Stomach (tissue), 9 donors: ENCODE results near the gene DNM1. TPM values are rescaled to one million over a fixed set of nuclear protein-coding genes. Genes with fewer than 3 reads are reported as not detected.

ENCODE experiments used
- DNase-seq, 2 donors: peaks; one replicate each; pipeline versions ENCODE4 v3.0.0 to v3.0.0-alpha.2; 2013 to 2019
- H3K27ac ChIP-seq, 5 donors: fragments of 200-600 bp in 4 of 5; sonication (generic) in 4 of 5; one replicate each; pipeline ENCODE4 v1.5.1; 2013 to 2019; ENCODE audit warnings: mild to moderate bottlenecking in 1 of 5, moderate library complexity in 1 of 5
- H3K27me3 ChIP-seq, 3 donors: fragments of 200-600 bp; sonication (generic); one replicate each; pipeline ENCODE4 v1.5.1; 2017 to 2019; ENCODE audit warnings: mixed run types in 1 of 3
- H3K36me3 ChIP-seq, 4 donors: fragments of 200-600 bp; sonication (generic); 1 replicate in 3 of 4; 2 replicates in 1 of 4; pipeline ENCODE4 v1.5.1; 2016 to 2019
- H3K4me1 ChIP-seq, 4 donors: fragments of 200-600 bp; sonication (generic); one replicate each; pipeline ENCODE4 v1.5.1; 2016 to 2019
- H3K4me3 ChIP-seq, 4 donors: fragments of 200-600 bp; sonication (generic) in 3 of 4; one replicate each; pipeline ENCODE4 v1.5.1; 2016 to 2019; ENCODE audit warnings: mild to moderate bottlenecking in 1 of 4
- H3K9me3 ChIP-seq, 4 donors: fragments of 200-600 bp; sonication (generic); one replicate each; pipeline ENCODE4 v1.5.1; 2016 to 2019
- EP300 ChIP-seq: sonication (generic); formaldehyde crosslinking; IDR thresholded peaks from one replicate; pipeline ENCODE4 v1.6.1; 2017; ENCODE audit warnings: antibody characterized with exemption
- POLR2A ChIP-seq, 4 donors: fragments of 450-650 bp; IDR thresholded peaks; one replicate each; pipeline ENCODE4 v1.6.1; 2016; ENCODE audit warnings: antibody characterized with exemption in 4 of 4, control low read depth in 2 of 4, mild to moderate bottlenecking in 1 of 4, moderate library complexity in 1 of 4
- POLR2AphosphoS5 ChIP-seq, 3 donors: sonication (generic); formaldehyde crosslinking; IDR thresholded peaks; one replicate each; pipeline ENCODE4 v1.6.1; 2016; ENCODE audit warnings: antibody characterized with exemption in 3 of 3
- WGBS, 5 donors: extraction: QIAGEN DNeasy Blood & Tissue Kit in 3 of 5; methylation state at CpG; one replicate each; pipeline versions ENCODE4 v1.1.5 to v1.1.7; 2013 to 2018; 5-methylcytosine and 5-hydroxymethylcytosine counted together
- intact Hi-C: fragments of 100-400 bp; cut with DNase I; formaldehyde crosslinking; loops from one replicate; pipeline ENCODE4 v1.15.1; 2023; ENCODE audit warnings: low total_unique reads
- polyA plus RNA-seq, 3 donors: library from polyadenylated mRNA; stranded (reverse); fragments of 200-250 nt; gene quantifications; one replicate each; pipeline ENCODE4 v1.2.3, GENCODE V29; 2013
- total RNA-seq, 5 donors: library from RNA; depleted of rRNA; stranded (reverse); fragments of >200 nt; gene quantifications; one replicate each; pipeline versions ENCODE4 v1.1.0 to v1.2.3, GENCODE V29; 2014 to 2016
- TF ChIP-seq, protein P1 (sequence below), 7 experiments: fragments of 450-650 bp in 4 of 7; fragments of 200-600 bp in 3 of 7; sonication (generic) in 3 of 7; IDR thresholded peaks; one replicate each; pipeline ENCODE4 v1.5.1; 2016 to 2019; ENCODE audit warnings: antibody characterized with exemption in 7 of 7, control low read depth in 2 of 7, mild to moderate bottlenecking in 1 of 7
- donor health status: healthy with polysubstance abuse.
- donor health status: Bipolar disorder and iron deficiency.
- donor health status: healthy.

Gene DNM1
- total and polyA plus RNA-seq, 8 donors: 2.3 to 60.8 (median 20.8) TPM

DNA sequence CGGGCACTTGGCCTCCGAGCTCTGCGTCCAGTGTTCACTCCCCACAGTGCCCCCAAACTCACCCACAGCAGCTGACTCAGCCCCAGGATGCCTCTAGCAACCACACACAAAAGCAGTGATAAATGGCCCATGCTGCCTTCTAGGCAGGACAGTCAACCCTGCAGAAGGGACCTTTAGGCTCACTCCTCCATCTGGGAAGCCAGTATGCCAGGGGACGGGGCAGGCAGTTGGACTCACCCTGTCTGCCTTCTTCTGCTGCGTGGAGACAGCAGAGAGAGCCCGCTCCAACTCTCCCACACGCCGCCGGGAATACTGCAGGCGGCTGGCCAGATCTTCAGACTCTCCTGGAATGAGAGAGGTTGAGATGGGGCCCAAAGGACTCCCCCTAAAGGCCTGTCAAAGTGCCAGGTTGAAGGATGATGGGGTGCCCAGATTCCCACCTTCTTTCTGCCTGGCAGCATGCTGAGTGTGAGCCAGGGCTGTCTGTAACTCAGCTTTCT is 62.2 kb downstream of the DNM1 start:
- Histone ChIP-seq H3K4me1 (no peaks in the 10 kb centered on the region), H3K4me3 (no peak overlapping the region), H3K27me3 (no peaks in the 10 kb centered on the region), H3K36me3 (peaks cover 67 to 100% (median 96%) of the 10 kb centered on the region in 4 donors), H3K9me3 (no peaks in the 10 kb centered on the region), H3K27ac (no peak overlapping the region)
- no peak for DNase-seq
- 92 to 96% (median 95%) methylated on average over 10 of the region's 10 CpGs for WGBS, 5 donors
- TF ChIP-seq, protein P1, sequence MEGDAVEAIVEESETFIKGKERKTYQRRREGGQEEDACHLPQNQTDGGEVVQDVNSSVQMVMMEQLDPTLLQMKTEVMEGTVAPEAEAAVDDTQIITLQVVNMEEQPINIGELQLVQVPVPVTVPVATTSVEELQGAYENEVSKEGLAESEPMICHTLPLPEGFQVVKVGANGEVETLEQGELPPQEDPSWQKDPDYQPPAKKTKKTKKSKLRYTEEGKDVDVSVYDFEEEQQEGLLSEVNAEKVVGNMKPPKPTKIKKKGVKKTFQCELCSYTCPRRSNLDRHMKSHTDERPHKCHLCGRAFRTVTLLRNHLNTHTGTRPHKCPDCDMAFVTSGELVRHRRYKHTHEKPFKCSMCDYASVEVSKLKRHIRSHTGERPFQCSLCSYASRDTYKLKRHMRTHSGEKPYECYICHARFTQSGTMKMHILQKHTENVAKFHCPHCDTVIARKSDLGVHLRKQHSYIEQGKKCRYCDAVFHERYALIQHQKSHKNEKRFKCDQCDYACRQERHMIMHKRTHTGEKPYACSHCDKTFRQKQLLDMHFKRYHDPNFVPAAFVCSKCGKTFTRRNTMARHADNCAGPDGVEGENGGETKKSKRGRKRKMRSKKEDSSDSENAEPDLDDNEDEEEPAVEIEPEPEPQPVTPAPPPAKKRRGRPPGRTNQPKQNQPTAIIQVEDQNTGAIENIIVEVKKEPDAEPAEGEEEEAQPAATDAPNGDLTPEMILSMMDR (IDR thresholded peaks at IDR 0.05): no peak
- TF ChIP-seq POLR2A (IDR thresholded peaks at IDR 0.05) (no peak), POLR2AphosphoS5 (IDR thresholded peaks at IDR 0.05) (no peak), EP300 (no peak)
- intact Hi-C loops: no loop called here

DNA sequence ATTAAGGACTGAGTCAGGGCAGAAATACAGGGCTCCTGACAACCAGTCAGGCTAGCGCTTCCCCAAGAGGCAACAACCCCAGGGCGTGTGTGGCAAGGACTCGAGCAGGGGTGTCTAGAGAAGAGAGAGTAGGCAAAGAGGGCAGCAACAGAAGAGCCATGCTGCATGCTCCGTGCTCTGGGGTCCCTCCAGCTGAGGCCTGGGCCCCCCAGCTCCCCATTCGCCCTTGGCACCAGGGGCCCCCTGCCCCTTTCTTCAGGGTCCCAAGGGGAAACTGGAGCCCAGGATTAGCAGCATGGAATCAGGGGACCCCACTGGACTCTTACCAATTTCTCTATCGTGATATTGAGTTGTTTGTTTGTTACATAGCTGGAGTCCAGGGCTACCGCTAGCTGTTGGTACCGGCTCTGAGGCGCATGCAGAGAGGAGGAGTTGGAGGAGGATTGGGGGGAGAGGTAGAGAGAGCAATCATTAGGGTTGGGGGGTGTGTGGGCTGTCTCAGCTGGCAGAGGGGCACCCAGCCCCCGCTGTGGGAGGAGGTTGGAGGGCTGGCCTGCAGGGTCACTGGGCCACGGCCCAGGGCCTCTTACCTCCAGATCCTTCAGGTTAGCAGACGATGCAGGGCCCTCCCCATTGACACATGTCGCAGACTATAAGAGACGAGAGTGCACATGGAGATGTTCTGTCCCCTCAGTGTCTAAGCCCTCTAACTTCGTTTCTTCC is 63.9 kb downstream of the DNM1 start:
- no peak for DNase-seq
- Histone ChIP-seq H3K4me3 (no peak overlapping the region), H3K27me3 (no peaks in the 10 kb centered on the region), H3K9me3 (no peaks in the 10 kb centered on the region), H3K36me3 (peaks cover 61 to 98% (median 93%) of the 10 kb centered on the region in 4 donors), H3K27ac (no peak overlapping the region), H3K4me1 (peaks cover 0 to 5% (median 2%) of the 10 kb centered on the region in 4 donors)
- intact Hi-C loops: no loop called here
- TF ChIP-seq, protein P1 (IDR thresholded peaks at IDR 0.05): no peak
- TF ChIP-seq POLR2AphosphoS5 (IDR thresholded peaks at IDR 0.05) (no peak), EP300 (no peak)
- WGBS, 5 donors: 83 to 91% (median 86%) methylated on average over 15 of the region's 15 CpGs

DNA sequence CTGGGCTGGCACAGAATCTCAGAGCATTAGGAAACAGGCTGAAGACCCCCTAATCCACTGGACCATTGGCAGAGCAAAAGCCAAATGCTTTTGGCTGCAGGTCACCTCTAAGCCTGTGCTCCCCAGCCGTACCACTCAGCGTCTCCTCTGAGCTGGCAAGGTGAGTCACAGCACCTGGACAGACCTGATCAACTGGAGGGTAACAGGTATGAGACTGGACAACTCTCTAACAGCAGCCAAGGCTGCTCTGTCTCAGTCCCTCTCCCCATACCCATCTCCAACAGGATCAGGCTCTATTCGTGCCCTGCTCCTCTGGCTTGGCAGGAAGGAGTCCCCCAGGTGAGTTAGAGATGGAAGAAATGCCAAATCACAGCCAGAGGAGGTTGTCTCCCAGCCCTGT is 67.9 kb downstream of the DNM1 start:
- H3K27me3 ChIP-seq: no peaks in the 10 kb centered on the region
- WGBS, 5 donors: 51 to 70% (median 64%) methylated on average over 3 of the region's 3 CpGs
- DNase-seq: peak in 1 of 2 donors; percentile 45
- TF ChIP-seq POLR2AphosphoS5 (IDR thresholded peaks at IDR 0.05) (no peak), EP300 (no peak), POLR2A (IDR thresholded peaks at IDR 0.05) (no peak)
- TF ChIP-seq, protein P1 (IDR thresholded peaks at IDR 0.05): no peak
- no peaks in the 10 kb centered on the region for H3K9me3 ChIP-seq
- peak overlapping the region in 2 of 5 donors; percentile 36 to 38 for H3K27ac ChIP-seq
- intact Hi-C loops: no loop called here
- no peak overlapping the region for H3K4me3 ChIP-seq
- H3K4me1 ChIP-seq: peaks cover 14 to 31% (median 22%) of the 10 kb centered on the region in 4 donors
- peaks cover 50 to 75% (median 69%) of the 10 kb centered on the region in 4 donors for H3K36me3 ChIP-seq

DNA sequence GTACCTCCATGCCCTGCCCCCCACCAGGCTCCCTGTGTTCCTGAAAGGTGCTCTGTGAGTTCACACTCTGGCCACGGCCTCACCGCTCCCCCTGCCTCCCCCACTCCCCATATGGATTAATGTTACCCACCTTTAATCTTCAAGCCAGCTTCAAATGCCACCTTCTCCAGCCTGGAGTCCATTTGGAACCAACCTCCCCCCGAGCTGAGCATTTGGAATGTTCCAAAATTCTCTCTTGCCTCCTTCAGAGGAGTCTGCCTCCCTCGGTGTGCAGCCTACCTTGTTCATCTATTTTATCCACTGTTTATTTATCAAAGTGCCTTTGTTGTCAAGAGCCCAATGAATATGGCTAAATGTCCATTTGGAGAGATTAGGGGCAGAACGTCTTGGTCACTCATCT is 68.3 kb downstream of the DNM1 start:
- Histone ChIP-seq H3K9me3 (no peaks in the 10 kb centered on the region), H3K27ac (peak overlapping the region in 2 of 5 donors; percentile 36 to 38), H3K4me3 (no peak overlapping the region), H3K4me1 (peaks cover 15 to 32% (median 24%) of the 10 kb centered on the region in 4 donors), H3K36me3 (peaks cover 46 to 71% (median 65%) of the 10 kb centered on the region in 4 donors), H3K27me3 (no peaks in the 10 kb centered on the region)
- TF ChIP-seq, protein P1 (IDR thresholded peaks at IDR 0.05): no peak
- TF ChIP-seq POLR2AphosphoS5 (IDR thresholded peaks at IDR 0.05) (no peak), POLR2A (IDR thresholded peaks at IDR 0.05) (no peak), EP300 (no peak)
- no peak for DNase-seq
- intact Hi-C loops: no loop called here
- WGBS, 5 donors: 55 to 80% (median 65%) methylated on average over 5 of the region's 5 CpGs
